ENCODE data around the gene OR1C1. TPM values are rescaled to one million over a fixed set of nuclear protein-coding genes. Genes with fewer than 3 reads are reported as not detected.
"Not testable (repeated sequence)": the region's sequence is repeated elsewhere in the genome, so short reads cannot be mapped to it uniquely, and the experiment has no call there.

OR1C1 gene
- total RNA-seq, 2 donors from 2014 or later = not detected

DNA sequence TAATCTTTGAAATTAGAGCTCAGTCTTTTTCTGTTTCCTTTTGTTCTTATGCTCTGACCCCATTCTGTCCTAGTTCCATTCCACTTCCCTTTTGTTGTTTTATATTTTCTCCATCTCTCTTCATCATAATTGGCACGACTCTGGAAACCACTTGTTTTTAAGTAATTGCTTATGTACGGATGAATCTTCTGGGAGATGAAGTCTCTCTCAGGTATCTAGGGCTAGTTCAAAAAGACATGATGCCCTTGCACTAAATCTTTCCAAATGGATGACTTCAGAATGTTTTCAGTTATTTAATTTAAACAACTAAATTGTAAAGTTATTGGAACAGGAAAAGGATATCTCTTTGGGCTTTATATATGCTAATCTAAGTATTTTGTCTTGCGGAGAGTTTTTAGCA is 43.8 kb downstream of the OR1C1 start, which contains the start of gene OR6F1:
TSS of gene OR6F1 (minus strand) at position 101 of the 400 bp plus-strand sequence. CDS start 3,891 bp downstream, outside the sequence.
- Mint-ChIP-seq H3K27ac (peak within 1 kb of the TSS; percentile 47), H3K27me3 (ENCODE audit: low read depth) (no peaks in the 10 kb centered on the region), H3K4me1 (ENCODE audit: low read depth) (no peaks in the 10 kb centered on the region), H3K4me3 (no peak within 1 kb of the TSS), H3K36me3 (ENCODE audit: insufficient read depth in 2 of 2) (no peaks in the 10 kb centered on the region), H3K9me3 (peaks cover 0 to 6% of the 10 kb centered on the region in 2 donors)
- ATAC-seq (replicated peaks in 1 of 2) (no peak), DNase-seq (no peak)

DNA sequence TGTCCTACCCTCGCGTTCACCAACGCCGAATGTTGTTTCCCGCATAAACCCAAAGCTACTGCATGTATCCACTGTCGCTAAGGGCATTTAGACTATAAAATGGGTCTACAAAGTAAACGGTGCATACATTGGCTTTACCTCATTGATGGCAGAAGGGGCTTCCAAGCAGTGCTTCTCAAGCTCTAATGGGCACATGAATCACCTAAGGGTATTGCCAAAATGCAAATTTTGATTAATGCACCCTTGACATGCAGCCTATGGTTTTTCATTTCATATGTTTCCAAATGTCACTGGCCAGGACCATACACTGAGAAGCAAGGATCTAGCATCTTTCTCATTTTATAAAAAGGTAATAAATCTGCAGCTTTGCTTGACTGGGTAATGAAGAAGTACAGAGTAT is 46.6 kb downstream of the OR1C1 start:
- no peaks in the 10 kb centered on the region for H3K9me3 Mint-ChIP-seq
- H3K27me3 Mint-ChIP-seq (ENCODE audit: low read depth) = no peaks in the 10 kb centered on the region
- H3K4me3 Mint-ChIP-seq = no peak overlapping the region

DNA sequence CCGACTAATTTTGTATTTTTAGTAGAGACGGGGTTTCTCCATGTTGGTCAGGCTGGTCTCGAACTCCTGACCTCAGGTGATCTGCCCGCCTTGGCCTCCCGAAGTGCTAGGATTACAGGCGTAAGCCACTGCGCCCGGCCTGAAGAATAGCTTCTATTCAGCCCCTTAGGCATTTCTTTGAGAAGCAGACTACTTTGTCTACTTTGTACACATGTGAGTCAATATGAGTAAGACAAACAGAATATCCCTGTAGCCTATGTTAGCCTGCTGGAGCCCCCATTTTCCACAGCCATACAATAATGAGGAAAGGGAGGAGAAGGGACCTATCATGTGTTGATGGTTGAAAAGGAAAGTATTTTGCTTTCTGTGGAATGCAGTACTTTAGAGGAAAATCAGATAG is 49.7 kb downstream of the OR1C1 start:
- not testable (repeated sequence) for H3K9me3 Mint-ChIP-seq; H3K4me1 Mint-ChIP-seq (ENCODE audit: low read depth); H3K36me3 Mint-ChIP-seq (ENCODE audit: insufficient read depth in 2 of 2); ATAC-seq (replicated peaks in 1 of 2); H3K4me3 Mint-ChIP-seq; H3K27me3 Mint-ChIP-seq (ENCODE audit: low read depth); H3K27ac Mint-ChIP-seq; DNase-seq

More for the DNA sequence above, 46.6 kb downstream of the OR1C1 start:
- H3K4me1 Mint-ChIP-seq (ENCODE audit: low read depth) = no peaks in the 10 kb centered on the region
- DNase-seq = no peak
- no peak for ATAC-seq (replicated peaks in 1 of 2)
- no peaks in the 10 kb centered on the region for H3K36me3 Mint-ChIP-seq (ENCODE audit: insufficient read depth in 2 of 2)
- H3K27ac Mint-ChIP-seq = no peak overlapping the region

Other genes with a start within 250 kb of the OR1C1 start
- gene OR2C3, start 224.1 kb downstream of the OR1C1 start, total RNA-seq = not detected
- gene GCSAML, start 211.4 kb downstream of the OR1C1 start, total RNA-seq = under 1 TPM; 0.14 to 0.16 TPM
- not detected for gene OR2G2, start 172.2 kb downstream of the OR1C1 start, total RNA-seq
- gene OR2G3, start 155.0 kb downstream of the OR1C1 start, total RNA-seq = not detected
- gene OR13G1, start 80.8 kb downstream of the OR1C1 start, total RNA-seq = not detected
- not detected for gene OR6F1, start 43.9 kb downstream of the OR1C1 start, total RNA-seq
- not detected for gene OR14K1, start 21.9 kb downstream of the OR1C1 start, total RNA-seq
- not detected for gene OR14A2, start 12.4 kb downstream of the OR1C1 start, total RNA-seq
- gene OR14A16, start 63.6 kb upstream of the OR1C1 start, total RNA-seq = not detected
- not detected for gene OR11L1, start 81.3 kb upstream of the OR1C1 start, total RNA-seq
- gene TRIM58, start 96.6 kb upstream of the OR1C1 start, total RNA-seq = under 1 TPM; 0.21 to 0.24 TPM
- not detected for gene OR2W3, start 135.0 kb upstream of the OR1C1 start, total RNA-seq
- not detected for gene OR2T8, start 159.7 kb upstream of the OR1C1 start, total RNA-seq
- not detected for gene OR2AJ1, start 164.3 kb upstream of the OR1C1 start, total RNA-seq
- gene OR2L8, start 188.3 kb upstream of the OR1C1 start, total RNA-seq = not detected
- gene OR2AK2, start 204.7 kb upstream of the OR1C1 start, total RNA-seq = under 1 TPM in 1 of 2 donors, not detected in 1; 0.35 TPM